Right cardiac atrium (tissue), 5 donors: Measurements from ENCODE around the gene RNF151. TPM values are rescaled to one million over a fixed set of nuclear protein-coding genes. Genes with fewer than 3 reads are reported as not detected.

Experiments used
- ATAC-seq, 2 donors: fragments of 200-7000 bp; cut with Tn5 transposase; one replicate each; pipeline versions ENCODE4 v1.8.0 to v1.9.1; 2020; ENCODE audit warnings: moderate library complexity in 2 of 2, mild to moderate bottlenecking in 1 of 2
- DNase-seq, 3 donors: peaks; one replicate each; pipeline ENCODE4 v3.0.0-alpha.2; 2020
- H3K27ac ChIP-seq: one replicate; pipeline ENCODE4 v1.5.1; 2013; ENCODE audit warnings: mild to moderate bottlenecking, low read length, control low read depth, moderate library complexity
- H3K27me3 ChIP-seq: one replicate; pipeline ENCODE4 v1.6.1; 2013; ENCODE audit not compliant: control insufficient read depth, insufficient read depth
- H3K4me1 ChIP-seq: one replicate; pipeline ENCODE4 v1.6.1; 2013; ENCODE audit warnings: low read length; ENCODE audit not compliant: control insufficient read depth, insufficient read depth
- H3K4me3 ChIP-seq: one replicate; pipeline ENCODE4 v1.5.1; 2013; ENCODE audit warnings: low read length, control low read depth
- H3K9me3 ChIP-seq: one replicate; pipeline ENCODE4 v1.6.1; 2013; ENCODE audit warnings: low read length; ENCODE audit not compliant: control insufficient read depth
- WGBS: extraction: QIAGEN DNeasy Blood & Tissue Kit; methylation state at CpG from one replicate; pipeline ENCODE4 v1.1.7; 2013; 5-methylcytosine and 5-hydroxymethylcytosine counted together
- intact Hi-C, 4 donors: fragments of 100-400 bp; cut with DNase I; formaldehyde crosslinking; loops; one replicate each; pipeline versions ENCODE4 v1.11.0 to v1.14.0; 2022 to 2023
- polyA plus RNA-seq: library from polyadenylated mRNA; stranded (reverse); fragments of 200-250 nt; gene quantifications from one replicate; pipeline ENCODE4 v1.2.3, GENCODE V29; 2013
- total RNA-seq, 4 donors: library from RNA; stranded (reverse); fragmentation: NEBNext Ultra II Directional; extraction: Animal tissue kit (Norgen Biotek cat#: 25700); gene quantifications; one replicate each; pipeline ENCODE4 v1.2.1, GENCODE V29; 2021
- donor health status: healthy with polysubstance abuse.
- donor health status: DM: no; HTN: yes; CAD: no.
- donor health status: DM: no; HTN: no; CAD: no.
- donor health status: DM: no; HTN: yes; CAD: no; lungs with severe emphysema.
- donor health status: DM: yes; HTN: yes; CAD: no.

RNF151 gene
- total and polyA plus RNA-seq, 5 donors = not detected

DNA sequence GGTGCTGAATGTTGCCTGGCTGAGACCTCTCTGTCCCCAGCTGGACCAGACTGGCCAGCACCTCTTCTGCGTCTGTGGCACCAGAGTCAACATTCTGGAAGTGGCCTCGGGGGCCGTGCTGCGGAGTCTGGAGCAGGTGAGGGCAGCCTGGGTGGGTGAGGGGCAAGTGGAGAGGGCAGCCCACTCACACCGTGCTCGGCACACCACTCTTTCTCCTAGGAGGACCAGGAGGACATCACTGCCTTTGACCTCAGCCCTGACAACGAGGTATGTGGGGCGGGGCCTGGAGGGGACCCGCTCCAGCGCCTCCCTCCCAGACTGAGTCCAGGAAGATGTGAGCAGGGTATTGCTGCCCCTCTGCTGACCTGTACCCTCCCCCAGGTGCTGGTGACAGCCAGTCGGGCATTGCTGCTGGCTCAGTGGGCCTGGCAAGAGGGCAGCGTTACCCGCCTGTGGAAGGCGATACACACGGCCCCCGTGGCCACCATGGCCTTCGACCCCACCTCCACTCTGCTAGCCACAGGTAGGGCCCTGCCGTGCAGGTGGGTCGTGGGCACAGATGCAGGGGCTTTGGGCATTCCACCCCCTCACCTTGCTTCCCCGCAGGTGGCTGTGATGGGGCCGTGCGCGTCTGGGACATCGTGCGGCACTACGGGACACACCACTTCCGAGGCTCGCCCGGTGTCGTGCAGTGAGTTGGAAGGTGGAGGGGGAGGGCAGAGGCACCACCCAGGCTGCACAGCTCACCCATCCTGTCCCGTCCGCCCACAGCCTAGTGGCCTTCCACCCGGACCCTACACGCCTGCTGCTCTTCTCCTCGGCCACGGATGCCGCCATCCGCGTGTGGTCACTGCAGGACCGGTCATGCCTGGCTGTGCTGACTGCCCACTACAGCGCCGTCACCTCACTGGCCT lies 7.8 kb downstream of the RNF151 start:
- WGBS = 93% methylated on average over 42 of the region's 42 CpGs
- DNase-seq (peak in 2 of 3 donors; percentile 8 to 62), ATAC-seq (no peak)
- H3K9me3 ChIP-seq = no peaks in the 10 kb centered on the region
- no peak overlapping the region for H3K4me3 ChIP-seq
- H3K27me3 ChIP-seq = no peaks in the 10 kb centered on the region
- peaks cover 9% of the 10 kb centered on the region for H3K4me1 ChIP-seq
- no peak overlapping the region for H3K27ac ChIP-seq
- intact Hi-C loops = no loop called here

DNA sequence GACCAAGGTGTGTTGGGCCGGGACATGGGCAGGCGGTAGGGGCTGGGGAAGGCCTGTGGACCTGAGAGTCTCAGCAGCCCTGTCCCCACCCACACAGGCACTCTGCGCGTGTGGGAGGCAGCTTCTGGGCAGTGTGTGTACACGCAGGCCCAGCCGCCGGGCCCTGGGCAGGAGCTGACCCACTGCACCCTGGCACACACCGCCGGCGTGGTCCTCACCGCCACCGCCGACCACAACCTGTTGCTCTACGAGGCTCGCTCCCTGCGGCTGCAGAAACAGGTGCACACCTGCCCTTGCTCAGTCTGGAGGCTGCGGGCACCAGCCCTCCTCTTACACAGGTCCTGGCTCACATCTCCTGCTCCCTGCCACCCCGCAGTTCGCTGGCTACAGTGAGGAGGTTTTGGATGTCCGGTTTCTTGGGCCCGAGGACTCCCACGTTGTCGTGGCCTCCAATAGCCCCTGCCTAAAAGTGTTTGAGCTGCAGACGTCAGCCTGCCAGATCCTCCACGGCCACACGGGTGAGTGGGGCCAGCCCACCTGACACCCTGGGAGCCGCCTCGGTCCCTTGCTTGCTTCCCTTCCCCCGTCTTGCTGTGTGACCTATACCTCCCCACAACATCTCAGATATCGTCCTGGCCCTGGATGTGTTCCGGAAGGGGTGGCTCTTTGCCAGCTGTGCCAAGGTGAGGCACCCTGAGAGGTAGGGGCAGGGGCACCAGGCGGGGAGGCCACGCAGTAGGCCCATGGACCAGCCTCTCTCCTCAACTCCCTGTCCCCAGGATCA lies 9.0 kb downstream of the RNF151 start:
- intact Hi-C loops = no loop called here
- H3K27me3 ChIP-seq = no peaks in the 10 kb centered on the region
- 93% methylated on average over 33 of the region's 33 CpGs for WGBS

DNA sequence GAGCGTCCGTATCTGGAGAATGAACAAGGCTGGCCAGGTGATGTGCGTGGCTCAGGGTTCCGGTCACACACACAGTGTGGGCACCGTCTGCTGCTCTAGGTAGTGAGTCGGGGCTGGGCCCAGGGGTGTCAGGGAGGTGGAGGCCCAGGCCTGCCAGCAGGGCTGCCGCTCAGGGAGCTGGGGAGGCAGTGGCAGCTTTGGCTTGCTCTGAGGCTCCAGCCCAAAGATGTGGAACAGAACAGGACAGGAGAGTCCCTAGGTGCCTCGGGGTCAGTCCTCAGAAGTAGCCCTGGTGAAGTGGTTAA lies 9.5 kb downstream of the RNF151 start:
- H3K27ac ChIP-seq = no peak overlapping the region
- no peak overlapping the region for H3K4me3 ChIP-seq
- peaks cover 5% of the 10 kb centered on the region for H3K4me1 ChIP-seq
- intact Hi-C loops = no loop called here
- DNase-seq = no peak
- no peak for ATAC-seq
- no peaks in the 10 kb centered on the region for H3K27me3 ChIP-seq
- H3K9me3 ChIP-seq = no peaks in the 10 kb centered on the region
- WGBS = 96% methylated on average over 8 of the region's 8 CpGs

More for the DNA sequence above, 9.0 kb downstream of the RNF151 start:
- Histone ChIP-seq H3K27ac (no peak overlapping the region), H3K4me1 (peaks cover 9% of the 10 kb centered on the region), H3K9me3 (no peaks in the 10 kb centered on the region), H3K4me3 (no peak overlapping the region)
- ATAC-seq = no peak
- DNase-seq = no peak

DNA sequence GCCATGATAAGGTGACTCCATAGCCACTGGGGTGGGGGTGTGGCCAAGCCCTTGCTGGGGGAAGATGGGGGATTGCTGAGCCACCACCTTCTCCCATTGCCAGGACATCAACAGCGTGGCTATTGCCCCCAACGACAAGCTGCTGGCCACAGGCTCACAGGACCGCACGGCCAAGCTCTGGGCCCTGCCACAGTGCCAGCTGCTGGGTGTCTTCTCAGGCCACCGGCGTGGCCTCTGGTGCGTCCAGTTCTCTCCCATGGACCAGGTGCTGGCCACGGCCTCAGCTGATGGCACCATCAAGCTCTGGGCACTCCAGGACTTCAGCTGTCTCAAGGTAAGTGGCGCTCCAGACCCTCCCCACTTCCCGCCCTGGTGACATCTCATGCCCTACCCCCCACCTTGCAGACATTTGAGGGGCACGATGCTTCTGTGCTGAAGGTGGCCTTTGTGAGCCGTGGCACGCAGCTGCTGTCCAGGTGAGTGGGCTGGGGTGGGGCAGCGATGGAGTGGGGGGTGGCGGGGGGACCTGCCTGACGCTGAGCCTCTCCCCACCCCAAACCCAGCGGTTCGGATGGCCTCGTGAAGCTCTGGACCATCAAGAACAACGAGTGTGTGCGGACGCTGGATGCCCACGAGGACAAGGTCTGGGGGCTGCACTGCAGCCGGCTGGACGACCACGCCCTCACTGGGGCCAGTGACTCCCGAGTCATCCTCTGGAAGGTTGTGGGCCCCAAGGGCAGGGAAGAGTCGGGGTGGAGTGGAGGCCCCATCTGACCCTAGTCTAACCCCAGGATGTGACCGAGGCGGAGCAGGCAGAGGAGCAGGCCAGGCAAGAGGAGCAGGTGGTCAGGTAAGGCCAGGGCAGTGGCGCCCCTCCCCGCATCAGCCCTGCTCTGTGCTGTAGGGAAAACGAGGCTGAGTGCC lies 10.6 kb downstream of the RNF151 start:
- ATAC-seq = no peak
- intact Hi-C loops = no loop called here
- H3K4me3 ChIP-seq = no peak overlapping the region
- no peak overlapping the region for H3K27ac ChIP-seq
- H3K9me3 ChIP-seq = no peaks in the 10 kb centered on the region
- H3K27me3 ChIP-seq = no peaks in the 10 kb centered on the region
- peak in 1 of 3 donors; percentile 60 for DNase-seq
- 92% methylated on average over 33 of the region's 33 CpGs for WGBS
- H3K4me1 ChIP-seq = peaks cover 5% of the 10 kb centered on the region

DNA sequence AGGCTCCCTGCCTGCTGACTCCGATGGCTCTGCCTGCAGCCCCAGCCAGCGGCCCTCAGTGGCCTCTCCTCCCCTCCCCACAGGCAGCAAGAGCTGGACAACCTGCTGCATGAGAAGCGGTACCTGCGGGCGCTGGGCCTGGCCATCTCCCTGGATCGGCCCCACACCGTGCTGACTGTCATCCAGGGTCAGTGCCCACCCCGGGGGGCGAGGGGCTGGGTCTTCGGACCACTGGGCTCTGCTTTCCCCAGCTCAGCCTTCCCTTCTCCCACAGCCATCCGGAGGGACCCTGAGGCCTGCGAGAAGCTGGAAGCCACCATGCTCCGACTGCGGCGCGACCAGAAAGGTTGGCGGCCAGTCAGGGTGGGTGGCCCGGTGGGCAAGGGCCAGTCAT lies 11.2 kb downstream of the RNF151 start:
- H3K4me1 ChIP-seq = peaks cover under 1% of the 10 kb centered on the region
- intact Hi-C loops = no loop called here
- H3K27me3 ChIP-seq = no peaks in the 10 kb centered on the region
- ATAC-seq = no peak
- DNase-seq = no peak
- no peaks in the 10 kb centered on the region for H3K9me3 ChIP-seq
- WGBS = 93% methylated on average over 18 of the region's 18 CpGs
- no peak overlapping the region for H3K4me3 ChIP-seq
- no peak overlapping the region for H3K27ac ChIP-seq

DNA sequence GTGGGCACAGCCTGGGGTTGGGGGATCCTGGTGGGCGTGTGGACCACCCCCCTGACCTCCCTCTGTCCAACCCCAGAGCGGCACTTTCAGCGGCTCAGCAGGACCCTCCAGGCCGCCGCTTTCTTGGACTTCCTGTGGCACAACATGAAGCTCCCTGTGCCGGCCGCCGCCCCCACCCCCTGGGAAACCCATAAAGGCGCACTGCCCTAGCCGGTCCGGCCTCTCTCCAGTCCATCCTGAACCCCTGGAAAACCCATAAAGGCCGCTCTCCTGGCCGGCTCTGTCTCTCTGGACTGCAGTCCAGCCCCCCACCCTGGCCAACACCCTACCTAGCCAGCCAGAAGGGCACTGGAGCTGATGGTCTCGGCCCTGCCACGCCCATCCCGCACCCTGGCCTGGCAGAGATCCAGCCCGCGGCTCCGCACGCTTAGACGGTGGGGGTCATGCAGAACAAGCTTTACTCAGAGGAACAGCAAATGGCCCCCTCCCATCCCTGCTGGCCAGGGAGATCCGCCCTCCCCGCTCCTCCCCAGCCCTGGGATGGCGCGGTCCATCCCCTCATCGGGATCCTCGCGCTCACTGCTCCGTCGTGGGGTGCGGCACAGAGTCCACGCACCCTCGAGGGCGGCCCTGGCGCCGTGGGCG lies 11.9 kb downstream of the RNF151 start:
- Histone ChIP-seq H3K27ac (no peak overlapping the region), H3K9me3 (no peaks in the 10 kb centered on the region), H3K4me3 (no peak overlapping the region), H3K4me1 (no peaks in the 10 kb centered on the region), H3K27me3 (no peaks in the 10 kb centered on the region)
- DNase-seq (no peak), ATAC-seq (no peak)
- WGBS = 72% methylated on average over 37 of the region's 37 CpGs
- intact Hi-C loops = no loop called here

DNA sequence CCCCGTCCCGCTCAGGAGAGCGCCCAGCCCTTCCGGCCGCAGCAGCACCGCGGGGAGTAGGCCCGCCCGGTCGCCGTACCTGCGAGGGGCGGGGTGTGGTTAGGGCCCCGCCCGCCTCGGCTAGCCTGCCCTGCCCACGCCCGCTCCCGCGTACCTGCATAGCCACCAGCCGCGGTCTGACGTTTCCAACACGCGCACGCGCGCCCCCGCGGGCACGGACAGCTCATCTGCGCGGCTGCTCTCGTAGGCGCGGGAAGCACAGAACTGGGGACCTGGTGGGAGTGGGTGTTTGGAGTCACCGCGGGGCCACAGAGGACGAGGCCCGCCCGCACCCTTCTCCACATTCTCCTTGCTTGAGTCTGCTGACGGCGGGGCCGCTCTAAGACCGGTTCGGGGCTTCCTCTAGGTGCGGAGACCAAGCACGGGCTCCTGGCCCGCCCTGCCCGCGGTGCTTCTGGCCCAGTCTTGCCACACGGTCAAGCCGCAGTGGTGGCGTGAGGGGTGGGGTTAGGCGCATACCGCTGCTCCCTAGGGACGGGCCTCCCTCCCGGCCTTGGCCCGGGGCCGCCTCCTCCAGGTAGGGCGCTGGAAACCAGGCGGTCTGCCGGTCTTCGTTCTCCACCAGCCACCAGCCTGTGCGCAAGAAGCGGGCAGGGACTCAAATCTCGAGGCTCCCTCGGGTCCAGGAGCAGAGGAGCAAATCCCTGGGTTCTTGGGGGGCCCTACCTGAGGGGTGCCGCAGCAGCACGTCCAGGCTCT lies 12.8 kb downstream of the RNF151 start:
- WGBS = 19% methylated on average over 70 of the region's 70 CpGs
- no peak for ATAC-seq
- Histone ChIP-seq H3K4me3 (no peak overlapping the region), H3K4me1 (no peaks in the 10 kb centered on the region), H3K27me3 (no peaks in the 10 kb centered on the region), H3K27ac (no peak overlapping the region), H3K9me3 (no peaks in the 10 kb centered on the region)
- no peak for DNase-seq
- intact Hi-C loops = no loop called here

DNA sequence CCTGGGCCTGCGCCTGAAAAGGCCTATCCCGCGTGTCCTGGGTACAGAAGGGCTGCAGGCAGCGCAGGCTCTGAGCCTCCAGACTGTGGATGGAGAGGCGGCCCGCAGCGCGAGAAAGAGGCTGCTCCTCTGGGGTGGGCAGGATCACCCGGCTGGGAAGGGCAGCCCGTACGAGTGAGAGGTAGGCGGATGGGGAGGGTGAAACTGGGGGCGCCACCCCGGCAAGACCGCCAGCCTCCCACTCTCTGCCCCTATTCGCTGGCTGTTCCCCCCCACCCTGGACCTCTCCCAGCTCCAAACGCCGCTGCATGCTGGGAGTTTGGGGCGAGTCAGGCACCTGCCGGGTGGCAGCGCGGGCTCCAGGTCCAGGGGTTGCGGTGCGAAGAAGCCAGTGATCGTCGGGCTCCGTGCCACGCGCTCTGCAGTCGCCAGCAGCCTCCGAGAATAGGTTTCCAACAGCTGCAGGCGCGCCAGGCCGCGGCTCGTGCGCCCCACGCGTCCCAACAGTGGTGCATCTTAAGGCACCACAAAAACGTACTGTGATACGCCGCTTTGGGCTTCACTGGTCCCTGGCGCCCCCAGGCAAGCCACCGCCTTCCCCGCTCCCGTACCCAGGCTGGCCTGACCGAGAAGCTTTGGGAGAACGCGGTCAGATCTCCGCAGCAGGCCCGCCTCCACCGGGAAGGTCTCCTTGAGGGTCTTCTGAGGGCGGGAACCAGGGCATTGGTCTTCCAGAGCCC lies 13.5 kb downstream of the RNF151 start:
- Histone ChIP-seq H3K27me3 (no peaks in the 10 kb centered on the region), H3K9me3 (no peaks in the 10 kb centered on the region), H3K4me1 (peaks cover 5% of the 10 kb centered on the region), H3K27ac (no peak overlapping the region), H3K4me3 (no peak overlapping the region)
- no peak for DNase-seq
- 3% methylated on average over 53 of the region's 53 CpGs for WGBS
- no peak for ATAC-seq
- intact Hi-C loops = no loop called here

DNA sequence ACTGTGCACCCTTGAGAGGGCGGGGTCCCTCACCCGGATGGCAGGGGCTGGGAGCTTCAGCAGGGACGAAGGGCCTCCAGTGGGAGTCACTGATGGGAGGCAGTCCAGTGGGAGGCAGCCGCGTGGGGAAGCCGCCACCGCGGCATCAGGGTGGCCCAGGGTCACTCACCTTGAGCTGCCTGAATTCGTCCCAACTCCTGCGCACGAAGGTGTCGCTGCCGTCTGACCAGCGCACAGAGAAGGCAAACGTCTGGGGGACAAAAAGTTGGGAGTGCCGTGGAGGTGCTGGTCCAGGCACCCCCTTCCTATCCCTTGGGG lies 14.1 kb downstream of the RNF151 start:
- Histone ChIP-seq H3K4me1 (peaks cover 5% of the 10 kb centered on the region), H3K27me3 (no peaks in the 10 kb centered on the region), H3K4me3 (no peak overlapping the region), H3K9me3 (no peaks in the 10 kb centered on the region), H3K27ac (no peak overlapping the region)
- ATAC-seq = no peak
- no peak for DNase-seq
- intact Hi-C loops = no loop called here
- WGBS = 22% methylated on average over 16 of the region's 16 CpGs
